ENCODE data around the gene FAM237B.
A peak's percentile ranks its signal among the peaks of the same experiment; 100 is the strongest.

The FAM237B gene

GRCh38 chr7:90271753-90272152, 49.4 kb downstream of the FAM237B start:
- Histone ChIP-seq H3K9ac (no peak overlapping the region), H3K4me1 (peaks cover 0 to 30% (median 2%) of the 10 kb centered on the region in 10 experiments; a peak in 9 of 20 replicates), H3K27ac (no peak overlapping the region), H4K20me1 (no peaks in the 10 kb centered on the region), H3K4me3 (no peak overlapping the region), H3K36me3 (no peaks in the 10 kb centered on the region), H3K27me3 (no peaks in the 10 kb centered on the region), H3K4me2 (no peak overlapping the region), H3K9me3 (replicated peaks in 1 of 11) (no peaks in the 10 kb centered on the region)
- TF ChIP-seq Cebpa-rat (IDR thresholded peaks at IDR 0.05) = no peak

- no peaks in the 10 kb centered on the region for H3K27me3 ChIP-seq
- no peaks in the 10 kb centered on the region for H4K20me1 ChIP-seq
- no peak for TF ChIP-seq Cebpa-rat (IDR thresholded peaks at IDR 0.05)
- no peaks in the 10 kb centered on the region for H3K9me3 ChIP-seq (replicated peaks in 1 of 11)
- no peak overlapping the region for H3K4me3 ChIP-seq
- no peak overlapping the region for H3K27ac ChIP-seq
- peaks cover 0 to 41% (median 3%) of the 10 kb centered on the region in 10 experiments; a peak in 9 of 20 replicates for H3K4me1 ChIP-seq
- H3K9ac ChIP-seq = no peak overlapping the region
- no peaks in the 10 kb centered on the region for H3K36me3 ChIP-seq
- H3K4me2 ChIP-seq = no peak overlapping the region
Observed at GRCh38 chr7:90270431-90271178, 50.5 kb downstream of the FAM237B start.

- no peak overlapping the region for H3K9ac ChIP-seq
- no peak overlapping the region for H3K27ac ChIP-seq
- peak overlapping the region in 2 of 11 experiments; percentile 7 to 43; a peak in 4 of 22 replicates for H3K4me2 ChIP-seq
- H3K36me3 ChIP-seq = no peaks in the 10 kb centered on the region
- H3K9me3 ChIP-seq (replicated peaks in 1 of 11) = no peaks in the 10 kb centered on the region
- TF ChIP-seq Cebpa-rat (IDR thresholded peaks at IDR 0.05) = no peak
- H4K20me1 ChIP-seq = no peaks in the 10 kb centered on the region
- H3K4me3 ChIP-seq = no peak overlapping the region
- H3K27me3 ChIP-seq = no peaks in the 10 kb centered on the region
- peaks cover 0 to 41% (median 3%) of the 10 kb centered on the region in 10 experiments; a peak in 9 of 20 replicates for H3K4me1 ChIP-seq
Observed at GRCh38 chr7:90269163-90269562, 51.9 kb downstream of the FAM237B start.

- Histone ChIP-seq H3K27ac (peak overlapping the region in 3 of 11 experiments; percentile 16 to 34 (median 28); a peak in 4 of 22 replicates), H4K20me1 (no peaks in the 10 kb centered on the region), H3K9me3 (replicated peaks in 1 of 11) (no peaks in the 10 kb centered on the region), H3K4me3 (no peak overlapping the region), H3K36me3 (no peaks in the 10 kb centered on the region), H3K27me3 (no peaks in the 10 kb centered on the region), H3K9ac (no peak overlapping the region), H3K4me1 (peaks cover 0 to 41% (median 3%) of the 10 kb centered on the region in 10 experiments; a peak in 9 of 20 replicates), H3K4me2 (peak overlapping the region in 5 of 11 experiments; percentile 12 to 56 (median 53); a peak in 9 of 22 replicates)
- TF ChIP-seq Cebpa-rat (IDR thresholded peaks at IDR 0.05) = no peak
Observed at GRCh38 chr7:90267263-90267858, 53.7 kb downstream of the FAM237B start.

- H3K4me2 ChIP-seq = peak overlapping the region in 5 of 11 experiments; percentile 12 to 56 (median 53); a peak in 9 of 22 replicates
- H3K4me1 ChIP-seq = peaks cover 0 to 41% (median 3%) of the 10 kb centered on the region in 10 experiments; a peak in 9 of 20 replicates
- no peak overlapping the region for H3K4me3 ChIP-seq
- no peaks in the 10 kb centered on the region for H3K27me3 ChIP-seq
- no peak overlapping the region for H3K9ac ChIP-seq
- H3K27ac ChIP-seq = peak overlapping the region in 3 of 11 experiments; percentile 16 to 34 (median 28); a peak in 4 of 22 replicates
- no peaks in the 10 kb centered on the region for H4K20me1 ChIP-seq
- no peaks in the 10 kb centered on the region for H3K9me3 ChIP-seq (replicated peaks in 1 of 11)
- TF ChIP-seq Cebpa-rat (IDR thresholded peaks at IDR 0.05) = no peak
- no peaks in the 10 kb centered on the region for H3K36me3 ChIP-seq
Observed at GRCh38 chr7:90266808-90267207, 54.3 kb downstream of the FAM237B start.

Data from BLaER1 treated with 17β-estradiol and CSF1 and Interleukin-3, amounts not matched to agents 10 nM and 100 nM (cell line).